A549 (cell line): ENCODE measurements around the gene CTPS2. TPM values are rescaled to one million over a fixed set of nuclear protein-coding genes. Genes with fewer than 3 reads are reported as not detected.

Experiments used
- ATAC-seq, 2 experiments: fragments of 200-7000 bp in 1 of 2; fragments of >200 bp in 1 of 2; cut with Nextera tagmentation in 1 of 2; cut with Tn5 transposase in 1 of 2; 3 replicates each; pipeline versions ENCODE4 v1.8.0 to v1.9.1; 2018 to 2020; ENCODE audit warnings: mild to moderate bottlenecking in 1 of 2, moderate library complexity in 1 of 2
- CTCF ChIA-PET: fragments of 300-600 bp; sonication (Branson Sonifier 250); formaldehyde crosslinking; extraction: SDS; loops from one replicate; lab custom pipeline; 2021; ENCODE audit warnings: antibody characterized with exemption, inconsistent platforms; lab: Yijun Ruan, JAX
- POLR2A ChIA-PET: fragments of 350-600 bp; formaldehyde crosslinking; extraction: SDS; loops from one replicate; lab custom pipeline; 2021; ENCODE audit warnings: antibody characterized with exemption, inconsistent platforms; lab: Yijun Ruan, JAX
- DNase-seq, 2 experiments: peaks; one replicate each; pipeline versions ENCODE4 v3.0.0 to v3.0.0-alpha.2; 2011 to 2016; ENCODE audit warnings: low read depth in 1 of 2, low spot score in 1 of 2
- FAIRE-seq: peaks from 2 replicates; lab custom pipeline; 2011; peaks lifted over from hg19 to GRCh38; lab: Jason Lieb, UNC
- H3K27ac ChIP-seq, 2 experiments: fragments of >200 bp; sonication (Bioruptor Twin); formaldehyde crosslinking; 3 replicates each; pipeline ENCODE4 v1.5.1; 2016 to 2017
- H3K4me1 ChIP-seq: fragments of >200 bp; sonication (Bioruptor Twin); formaldehyde crosslinking; 3 replicates; pipeline ENCODE4 v1.6.1; 2016
- H3K4me2 ChIP-seq: fragments of >200 bp; sonication (Bioruptor Twin); formaldehyde crosslinking; 3 replicates; pipeline ENCODE4 v1.6.1; 2016
- H3K4me3 ChIP-seq: fragments of >200 bp; sonication (Bioruptor Twin); formaldehyde crosslinking; 3 replicates; pipeline ENCODE4 v1.5.1; 2016
- H3K9me3 ChIP-seq: fragments of >200 bp; sonication (Bioruptor Twin); formaldehyde crosslinking; 3 replicates; pipeline ENCODE4 v1.6.1; 2016
- CBX2 ChIP-seq: fragments of 200-600 bp; sonication (generic); IDR thresholded peaks from 2 replicates; pipeline ENCODE4 v1.6.1; 2016; ENCODE audit warnings: low read depth, mild to moderate bottlenecking, borderline replicate concordance
- CBX8 ChIP-seq: fragments of 200-600 bp; sonication (generic); IDR thresholded peaks from 2 replicates; pipeline ENCODE4 v1.6.1; 2016
- CEBPB ChIP-seq, 2 experiments: fragments of >200 bp in 1 of 2; sonication (Bioruptor Twin) in 1 of 2; formaldehyde crosslinking in 1 of 2; IDR thresholded peaks; 2 replicates each; pipeline ENCODE4 v1.6.1; 2012 to 2016
- EHF ChIP-seq: fragments of 250-450 bp; sonication (Bioruptor Pico); IDR thresholded peaks from 2 replicates; pipeline ENCODE4 v1.5.0; 2020; ENCODE audit warnings: mild to moderate bottlenecking
- FOSB ChIP-seq: fragments of 250-450 bp; sonication (Bioruptor Pico); IDR thresholded peaks from 2 replicates; pipeline ENCODE4 v1.5.0; 2020; ENCODE audit warnings: mild to moderate bottlenecking, moderate library complexity
- FOXS1 ChIP-seq: fragments of 250-450 bp; sonication (Bioruptor Pico); IDR thresholded peaks from 2 replicates; pipeline ENCODE4 v1.5.0; 2020; ENCODE audit warnings: mild to moderate bottlenecking, moderate library complexity
- GATA3 ChIP-seq: IDR thresholded peaks from 2 replicates; pipeline ENCODE4 v1.6.1; 2012; ENCODE audit warnings: borderline replicate concordance
- HOXB13 ChIP-seq: fragments of 250-450 bp; sonication (Bioruptor Pico); IDR thresholded peaks from 2 replicates; pipeline ENCODE4 v1.5.0; 2020; ENCODE audit warnings: low read depth, mild to moderate bottlenecking, moderate library complexity
- JUN ChIP-seq, 2 experiments: fragments of >200 bp; sonication (Bioruptor Twin); formaldehyde crosslinking; IDR thresholded peaks; 2 replicates in 1 of 2; 3 replicates in 1 of 2; pipeline ENCODE4 v1.6.1; 2016 to 2017
- KDM5A ChIP-seq: fragments of 200-600 bp; sonication (generic); IDR thresholded peaks from 2 replicates; pipeline ENCODE4 v1.6.1; 2016; ENCODE audit warnings: antibody characterized with exemption, mild to moderate bottlenecking
- MYC ChIP-seq: IDR thresholded peaks from 2 replicates; pipeline ENCODE4 v1.6.1; 2012; ENCODE audit warnings: mild to moderate bottlenecking, inconsistent platforms, low read length, improper control_type of control experiment, borderline replicate concordance
- PHF8 ChIP-seq: fragments of 200-600 bp; sonication (generic); IDR thresholded peaks from 2 replicates; pipeline ENCODE4 v1.6.1; 2016; ENCODE audit warnings: low read depth, mild to moderate bottlenecking, antibody characterized with exemption, moderate library complexity, borderline replicate concordance
- POLR2A ChIP-seq: IDR thresholded peaks from 2 replicates; pipeline ENCODE4 v1.6.1; 2012; ENCODE audit warnings: mild to moderate bottlenecking, low read length
- RAD21 ChIP-seq, 2 experiments: fragments of >200 bp in 1 of 2; sonication (Bioruptor Twin) in 1 of 2; formaldehyde crosslinking in 1 of 2; IDR thresholded peaks in 1 of 2; conservative IDR thresholded peaks in 1 of 2; 2 replicates in 1 of 2; 3 replicates in 1 of 2; pipeline ENCODE4 v1.6.1; 2012 to 2018; ENCODE audit warnings: inconsistent platforms in 1 of 2
- RARB ChIP-seq: fragments of 250-450 bp; sonication (Bioruptor Pico); IDR thresholded peaks from 2 replicates; pipeline ENCODE4 v1.8.0; 2021; ENCODE audit warnings: mild to moderate bottlenecking, moderate library complexity
- RCOR1 ChIP-seq: fragments of 150-350 bp; IDR thresholded peaks from 2 replicates; pipeline ENCODE4 v1.6.1; 2014; ENCODE audit warnings: antibody characterized with exemption, low read length, low read depth
- SMC3 ChIP-seq: fragments of >200 bp; sonication (Bioruptor Twin); formaldehyde crosslinking; IDR thresholded peaks from 3 replicates; pipeline ENCODE4 v1.6.1; 2018; ENCODE audit warnings: inconsistent platforms
- SREBF2 ChIP-seq: fragments of 450-650 bp; IDR thresholded peaks from 2 replicates; pipeline ENCODE4 v1.6.1; 2014; ENCODE audit warnings: mild to moderate bottlenecking, moderate library complexity
- ZC3H11A ChIP-seq: fragments of 450-650 bp; IDR thresholded peaks from 2 replicates; pipeline ENCODE4 v1.6.1; 2014; ENCODE audit warnings: antibody characterized with exemption, mild to moderate bottlenecking
- ZSCAN20 ChIP-seq: fragments of 250-450 bp; sonication (Bioruptor Pico); IDR thresholded peaks from 2 replicates; pipeline ENCODE4 v1.8.0; 2022; ENCODE audit warnings: mild to moderate bottlenecking, moderate library complexity
- WGBS: methylation state at CpG from one replicate; pipeline ENCODE4 v1.1.6; 2017; ENCODE audit errors: missing lambda C conversion rate; 5-methylcytosine and 5-hydroxymethylcytosine counted together
- polyA plus RNA-seq, 4 experiments: library from polyadenylated mRNA; depleted of rRNA in 3 of 4; stranded (reverse); fragments of >200 nt; fragmentation: RNase III in 1 of 4; extraction: RNeasy Plus Mini Kit Qiagen cat#74134 plus additional on column Dnase treatment in 1 of 4; gene quantifications; 2 replicates in 3 of 4; 3 replicates in 1 of 4; pipeline ENCODE4 v1.2.3, GENCODE V29; 2011 to 2017
- TF ChIP-seq, protein P1 (sequence below): fragments of 250-450 bp; sonication (Bioruptor Pico); IDR thresholded peaks from 2 replicates; pipeline ENCODE4 v1.5.0; 2020; ENCODE audit warnings: low read depth, mild to moderate bottlenecking, moderate library complexity
- TF ChIP-seq, protein P2 (sequence below): fragments of 450-650 bp; IDR thresholded peaks from 2 replicates; pipeline ENCODE4 v1.6.1; 2014; ENCODE audit warnings: antibody characterized with exemption
- TF ChIP-seq, protein P3 (sequence below): fragments of 250-450 bp; sonication (Bioruptor Pico); IDR thresholded peaks from 2 replicates; pipeline ENCODE4 v1.5.0; 2021; ENCODE audit warnings: mild to moderate bottlenecking, moderate library complexity, borderline replicate concordance
- TF ChIP-seq, protein P4 (sequence below): fragments of >200 bp; sonication (Bioruptor Twin); formaldehyde crosslinking; IDR thresholded peaks from 3 replicates; pipeline ENCODE4 v1.6.1; 2016
- TF ChIP-seq, protein P5 (sequence below): IDR thresholded peaks from 2 replicates; pipeline ENCODE4 v1.6.1; 2012

The CTPS2 gene
- polyA plus RNA-seq, 2 of the 4 experiments (the other 2 are of a cell fraction): 11.1 to 18.5 TPM

DNA sequence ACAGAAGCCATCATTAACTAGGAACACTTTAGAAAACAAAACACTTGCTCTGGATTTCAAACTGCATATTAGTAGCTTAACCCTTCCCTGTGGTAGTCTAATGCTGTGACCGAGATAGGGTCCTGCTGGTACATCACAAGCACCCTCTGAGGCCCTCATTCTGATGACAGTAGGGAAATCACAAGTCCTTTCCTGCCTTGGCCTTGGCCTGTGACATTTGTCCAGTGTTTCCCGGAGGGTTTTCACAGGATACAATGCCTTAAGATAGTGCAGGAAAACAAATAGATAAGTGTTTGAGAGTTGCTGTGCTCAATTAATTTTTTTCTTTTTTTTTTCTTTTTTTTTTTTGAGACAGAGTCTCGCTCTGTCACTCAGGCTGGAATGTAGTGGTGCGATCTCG is 36.0 kb upstream of the CTPS2 start (continued):
- TF ChIP-seq, protein P1, sequence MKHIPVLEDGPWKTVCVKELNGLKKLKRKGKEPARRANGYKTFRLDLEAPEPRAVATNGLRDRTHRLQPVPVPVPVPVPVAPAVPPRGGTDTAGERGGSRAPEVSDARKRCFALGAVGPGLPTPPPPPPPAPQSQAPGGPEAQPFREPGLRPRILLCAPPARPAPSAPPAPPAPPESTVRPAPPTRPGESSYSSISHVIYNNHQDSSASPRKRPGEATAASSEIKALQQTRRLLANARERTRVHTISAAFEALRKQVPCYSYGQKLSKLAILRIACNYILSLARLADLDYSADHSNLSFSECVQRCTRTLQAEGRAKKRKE (CRISPR knock-in tag): no peak
- TF ChIP-seq SREBF2 (no peak), JUN (IDR thresholded peaks at IDR 0.05) (no peak)

DNA sequence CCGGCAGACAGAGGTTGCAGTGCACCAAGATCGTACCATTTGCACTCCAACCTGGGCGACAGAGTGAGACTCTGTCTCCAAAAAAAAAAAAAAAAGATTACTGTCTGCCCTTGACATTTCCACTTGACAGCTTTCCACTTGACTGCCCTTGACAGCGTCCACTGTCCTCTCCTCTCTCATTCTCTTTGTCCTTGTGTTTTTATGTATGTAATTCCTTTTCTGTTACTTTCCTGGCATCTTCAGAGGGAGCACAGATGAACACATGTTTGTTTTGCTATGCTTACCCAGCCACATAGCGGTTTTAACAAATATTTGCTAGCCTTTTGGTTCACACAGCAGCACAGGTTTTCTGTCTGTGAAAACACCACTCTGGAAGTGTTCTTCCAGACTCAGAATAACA is 33.2 kb upstream of the CTPS2 start:
- Histone ChIP-seq H3K9me3 (no peaks in the 10 kb centered on the region), H3K4me3 (no peak overlapping the region), H3K4me1 (no peaks in the 10 kb centered on the region), H3K4me2 (no peak overlapping the region), H3K27ac (no peak overlapping the region)
- DNase-seq (no peak), FAIRE-seq (no peak), ATAC-seq (no peak)
- TF ChIP-seq, protein P2, sequence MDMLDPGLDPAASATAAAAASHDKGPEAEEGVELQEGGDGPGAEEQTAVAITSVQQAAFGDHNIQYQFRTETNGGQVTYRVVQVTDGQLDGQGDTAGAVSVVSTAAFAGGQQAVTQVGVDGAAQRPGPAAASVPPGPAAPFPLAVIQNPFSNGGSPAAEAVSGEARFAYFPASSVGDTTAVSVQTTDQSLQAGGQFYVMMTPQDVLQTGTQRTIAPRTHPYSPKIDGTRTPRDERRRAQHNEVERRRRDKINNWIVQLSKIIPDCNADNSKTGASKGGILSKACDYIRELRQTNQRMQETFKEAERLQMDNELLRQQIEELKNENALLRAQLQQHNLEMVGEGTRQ: no peak
- TF ChIP-seq CEBPB (IDR thresholded peaks at IDR 0.05): no peak
- TF ChIP-seq RCOR1: no peak
- TF ChIP-seq POLR2A: no peak
- no peak for TF ChIP-seq ZC3H11A
- no peak for TF ChIP-seq KDM5A
- TF ChIP-seq, protein P3, sequence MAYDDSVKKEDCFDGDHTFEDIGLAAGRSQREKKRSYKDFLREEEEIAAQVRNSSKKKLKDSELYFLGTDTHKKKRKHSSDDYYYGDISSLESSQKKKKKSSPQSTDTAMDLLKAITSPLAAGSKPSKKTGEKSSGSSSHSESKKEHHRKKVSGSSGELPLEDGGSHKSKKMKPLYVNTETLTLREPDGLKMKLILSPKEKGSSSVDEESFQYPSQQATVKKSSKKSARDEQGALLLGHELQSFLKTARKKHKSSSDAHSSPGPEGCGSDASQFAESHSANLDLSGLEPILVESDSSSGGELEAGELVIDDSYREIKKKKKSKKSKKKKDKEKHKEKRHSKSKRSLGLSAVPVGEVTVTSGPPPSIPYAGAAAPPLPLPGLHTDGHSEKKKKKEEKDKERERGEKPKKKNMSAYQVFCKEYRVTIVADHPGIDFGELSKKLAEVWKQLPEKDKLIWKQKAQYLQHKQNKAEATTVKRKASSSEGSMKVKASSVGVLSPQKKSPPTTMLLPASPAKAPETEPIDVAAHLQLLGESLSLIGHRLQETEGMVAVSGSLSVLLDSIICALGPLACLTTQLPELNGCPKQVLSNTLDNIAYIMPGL (CRISPR knock-in tag): no peak
- TF ChIP-seq ZSCAN20 (CRISPR knock-in tag): no peak
- TF ChIP-seq GATA3: no peak
- TF ChIP-seq SMC3: no peak
- no peak for TF ChIP-seq RAD21 (conservative IDR thresholded peaks at IDR 0.05 in 1 of 2, IDR thresholded peaks at IDR 0.05 in 1 of 2)
- TF ChIP-seq EHF (CRISPR knock-in tag): no peak
- TF ChIP-seq FOSB (CRISPR knock-in tag): no peak
- TF ChIP-seq CBX8: no peak
- TF ChIP-seq, protein P4, sequence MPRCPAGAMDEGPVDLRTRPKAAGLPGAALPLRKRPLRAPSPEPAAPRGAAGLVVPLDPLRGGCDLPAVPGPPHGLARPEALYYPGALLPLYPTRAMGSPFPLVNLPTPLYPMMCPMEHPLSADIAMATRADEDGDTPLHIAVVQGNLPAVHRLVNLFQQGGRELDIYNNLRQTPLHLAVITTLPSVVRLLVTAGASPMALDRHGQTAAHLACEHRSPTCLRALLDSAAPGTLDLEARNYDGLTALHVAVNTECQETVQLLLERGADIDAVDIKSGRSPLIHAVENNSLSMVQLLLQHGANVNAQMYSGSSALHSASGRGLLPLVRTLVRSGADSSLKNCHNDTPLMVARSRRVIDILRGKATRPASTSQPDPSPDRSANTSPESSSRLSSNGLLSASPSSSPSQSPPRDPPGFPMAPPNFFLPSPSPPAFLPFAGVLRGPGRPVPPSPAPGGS: no peak
- no peak for TF ChIP-seq RARB (CRISPR knock-in tag)
- TF ChIP-seq PHF8: no peak
- TF ChIP-seq, protein P1 (CRISPR knock-in tag): no peak
- CTCF ChIA-PET: no interaction called here
- POLR2A ChIA-PET: no interaction called here
- WGBS: 79% methylated on average over 5 of the region's 5 CpGs

DNA sequence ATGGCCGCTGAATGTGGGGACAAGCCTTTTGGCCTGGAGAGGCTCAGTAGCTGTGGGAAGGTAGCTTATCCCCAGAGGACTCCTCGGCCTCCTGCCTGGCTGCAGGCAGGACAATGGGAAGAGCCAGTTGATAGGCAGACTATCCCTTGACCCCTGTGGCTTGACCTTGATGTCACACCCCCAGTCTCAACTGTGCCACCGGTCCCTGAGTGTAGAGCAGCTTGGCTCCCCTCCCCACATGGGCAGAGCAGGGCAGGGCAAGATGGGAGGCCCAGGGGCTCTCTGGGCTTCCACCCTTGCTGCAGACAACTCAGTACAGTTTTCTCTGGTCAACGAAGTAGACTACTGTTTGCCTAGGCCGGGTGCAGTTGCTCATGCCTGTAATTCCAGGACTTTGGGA is 32.6 kb upstream of the CTPS2 start:
- no peak for TF ChIP-seq HOXB13 (CRISPR knock-in tag)
- TF ChIP-seq ZSCAN20 (CRISPR knock-in tag): no peak
- no peak for TF ChIP-seq FOXS1 (CRISPR knock-in tag)
- TF ChIP-seq, protein P3 (CRISPR knock-in tag): no peak
- no peak for TF ChIP-seq MYC
- TF ChIP-seq CBX2: no peak
- TF ChIP-seq, protein P5, sequence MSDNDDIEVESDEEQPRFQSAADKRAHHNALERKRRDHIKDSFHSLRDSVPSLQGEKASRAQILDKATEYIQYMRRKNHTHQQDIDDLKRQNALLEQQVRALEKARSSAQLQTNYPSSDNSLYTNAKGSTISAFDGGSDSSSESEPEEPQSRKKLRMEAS: no peak
- TF ChIP-seq, protein P2: no peak
- H3K4me3 ChIP-seq: no peak overlapping the region
- no peaks in the 10 kb centered on the region for H3K9me3 ChIP-seq
- POLR2A ChIA-PET: no interaction called here
- CTCF ChIA-PET: interaction anchor here (0.9 to 1.4 kb wide), 3 partner anchors 12 to 33 kb away, joined by 3 to 4 read pairs (median 3); no protein-coding TSS in a partner anchor
- DNase-seq: no peak
- H3K4me1 ChIP-seq: no peaks in the 10 kb centered on the region
- peak in 1 of 2 experiments; percentile 17; a peak in 1 of 6 replicates for ATAC-seq
- FAIRE-seq: no peak
- H3K4me2 ChIP-seq: no peak overlapping the region
- 82% methylated on average over 4 of the region's 5 CpGs for WGBS
- no peak overlapping the region for H3K27ac ChIP-seq
